HG03095 (cell line): ENCODE measurements around the gene SETBP1.
"Not testable (repeated sequence)": the region's sequence is repeated elsewhere in the genome, so short reads cannot be mapped to it uniquely, and the experiment has no call there.

Experiments
- ATAC-seq: cut with Tn5 transposase; IDR thresholded peaks from one replicate; pipeline ENCODE4 v1.9.1; 2021; ENCODE audit warnings: moderate library complexity; ENCODE audit not compliant: unreplicated experiment

SETBP1 gene

GRCh38 chr18:44786688-44787087, 106.0 kb downstream of the SETBP1 start:
- peak; percentile 78 for ATAC-seq

GRCh38 chr18:44788334-44788733, 107.6 kb downstream of the SETBP1 start:
- ATAC-seq = no peak

- ATAC-seq = no peak
These were observed 109.0 kb downstream of the SETBP1 start for GRCh38 chr18:44789710-44790109.

- no peak for ATAC-seq
These were observed 110.2 kb downstream of the SETBP1 start for GRCh38 chr18:44790860-44791259.

GRCh38 chr18:44791520-44791919, 110.8 kb downstream of the SETBP1 start:
- no peak for ATAC-seq

- no peak for ATAC-seq
These were observed 111.9 kb downstream of the SETBP1 start for GRCh38 chr18:44792456-44793061.

GRCh38 chr18:44793194-44793593, 112.5 kb downstream of the SETBP1 start:
- ATAC-seq = no peak

GRCh38 chr18:44793685-44794084, 113.0 kb downstream of the SETBP1 start:
- ATAC-seq = no peak

GRCh38 chr18:44795241-44795640, 114.6 kb downstream of the SETBP1 start:
- ATAC-seq = no peak

- ATAC-seq = no peak
These were observed 116.0 kb downstream of the SETBP1 start for GRCh38 chr18:44796429-44797428.

GRCh38 chr18:44798433-44799048, 117.9 kb downstream of the SETBP1 start:
- no peak for ATAC-seq

GRCh38 chr18:44799382-44799906, 118.8 kb downstream of the SETBP1 start:
- no peak for ATAC-seq

GRCh38 chr18:44799907-44800421, 119.3 kb downstream of the SETBP1 start:
- peak; percentile 41 for ATAC-seq

- ATAC-seq = not testable (repeated sequence)
These were observed 120.1 kb downstream of the SETBP1 start for GRCh38 chr18:44800766-44801165.

GRCh38 chr18:44801781-44802180, 121.1 kb downstream of the SETBP1 start:
- ATAC-seq = no peak

GRCh38 chr18:44802508-44802907, 121.8 kb downstream of the SETBP1 start:
- no peak for ATAC-seq

- peak; percentile 46 for ATAC-seq
These were observed 122.4 kb downstream of the SETBP1 start for GRCh38 chr18:44803019-44803650.

- ATAC-seq = no peak
These were observed 123.3 kb downstream of the SETBP1 start for GRCh38 chr18:44804033-44804432.

- no peak for ATAC-seq
These were observed 124.5 kb downstream of the SETBP1 start for GRCh38 chr18:44805176-44805575.

- ATAC-seq = no peak
These were observed 125.0 kb downstream of the SETBP1 start for GRCh38 chr18:44805643-44806042.

GRCh38 chr18:44807766-44808165, 127.1 kb downstream of the SETBP1 start:
- ATAC-seq = no peak
